K562 (cell line): Measurements from ENCODE around the gene TFAP2E. TPM values are rescaled to one million over a fixed set of nuclear protein-coding genes. Genes with fewer than 3 reads are reported as not detected.
A peak's percentile ranks its signal among the peaks of the same experiment; 100 is the strongest.

Experiments
- CHAMP1 ChIP-seq: fragments of 450-650 bp; IDR thresholded peaks from 2 replicates; pipeline ENCODE4 v1.6.1; 2016; ENCODE audit warnings: mild to moderate bottlenecking
- DIDO1 ChIP-seq: fragments of 450-650 bp; IDR thresholded peaks from 2 replicates; pipeline ENCODE4 v1.6.1; 2016; ENCODE audit warnings: low read depth, missing biosample characterization, missing genetic modification characterization
- HES1 ChIP-seq: fragments of 450-650 bp; IDR thresholded peaks from 2 replicates; pipeline ENCODE4 v1.6.1; 2016; ENCODE audit warnings: low read depth, mild to moderate bottlenecking, moderate library complexity
- MGA ChIP-seq: fragments of 450-650 bp; IDR thresholded peaks from 2 replicates; pipeline ENCODE4 v1.6.1; 2016; ENCODE audit warnings: mild to moderate bottlenecking, moderate library complexity
- MTA3 ChIP-seq: fragments of 450-650 bp; formaldehyde crosslinking; IDR thresholded peaks from 2 replicates; pipeline ENCODE4 v1.6.1; 2017; ENCODE audit warnings: mild to moderate bottlenecking, borderline replicate concordance
- PHB ChIP-seq: fragments of 250-450 bp; sonication (Bioruptor Pico); IDR thresholded peaks from 2 replicates; pipeline ENCODE4 v1.5.0; 2021
- PTRF ChIP-seq: fragments of 450-650 bp; IDR thresholded peaks from 2 replicates; pipeline ENCODE4 v1.6.1; 2016; ENCODE audit warnings: mild to moderate bottlenecking, missing genetic modification characterization, missing compliant biosample characterization
- RBM34 ChIP-seq: fragments of 200-400 bp; formaldehyde crosslinking; IDR thresholded peaks from 2 replicates; pipeline ENCODE4 v1.6.1; 2018; ENCODE audit warnings: low read length, borderline replicate concordance; ENCODE audit not compliant: insufficient read depth
- SIN3A ChIP-seq, 2 experiments: fragments of 150-350 bp in 1 of 2; IDR thresholded peaks; 2 replicates each; pipeline ENCODE4 v1.6.1; 2011 to 2016; ENCODE audit warnings: borderline replicate concordance in 2 of 2, low read depth in 2 of 2, low read length in 2 of 2, mild to moderate bottlenecking in 2 of 2, moderate library complexity in 2 of 2; ENCODE audit not compliant: control insufficient read depth in 1 of 2
- ZC3H4 ChIP-seq: sonication (generic); formaldehyde crosslinking; IDR thresholded peaks from 2 replicates; pipeline ENCODE4 v1.9.0; 2021; ENCODE audit warnings: missing genetic modification reagents, borderline replicate concordance
- ZNF785 ChIP-seq: fragments of 250-450 bp; sonication (Bioruptor Pico); IDR thresholded peaks from 2 replicates; pipeline ENCODE4 v1.4.0; 2020; ENCODE audit warnings: mild to moderate bottlenecking
- polyA plus RNA-seq, 8 experiments: library from polyadenylated mRNA; depleted of rRNA in 4 of 8; stranded (reverse) in 5 of 8; unstranded in 3 of 8; fragments of >200 nt; fragmentation: Nextera tagmentation in 2 of 8; fragmentation: Illumina TruSeq in 1 of 8; extraction: Ambion mirVana in 2 of 8; extraction: Trizol in 1 of 8; gene quantifications; 2 replicates each; pipeline versions ENCODE4 v1.2.1 to v1.2.3, GENCODE V29; 2011 to 2014; ENCODE audit warnings: inconsistent platforms in 1 of 8, missing spikeins in 1 of 8
- total RNA-seq, 7 experiments: library from RNA; depleted of rRNA in 6 of 7; stranded (reverse); fragments of >200 nt in 6 of 7; fragmentation: Illumina TruSeq in 2 of 7; extraction: Trizol in 2 of 7; gene quantifications; 2 replicates each; pipeline versions ENCODE4 v1.2.1 to v1.2.3, GENCODE V29; 2011 to 2021; ENCODE audit warnings: low replicate concordance in 1 of 7

The TFAP2E gene
- total and polyA plus RNA-seq, 9 of the 15 experiments (the other 6 are each of a cell fraction or from before 2014, with no cell fraction given), result 0.03 to 0.11 (median 0.07) TPM; not detected in 4

- no peak for TF ChIP-seq CHAMP1
- TF ChIP-seq ZNF785 (CRISPR knock-in tag), result no peak
- TF ChIP-seq MGA, result 0 out of 2 replicates have a peak, but pooled peaks have one; percentile 16
- no peak for TF ChIP-seq RBM34
- no peak for TF ChIP-seq HES1
- no peak for TF ChIP-seq MTA3
- peak in 1 of 2 experiments; percentile 34; a peak in 1 of 4 replicates for TF ChIP-seq SIN3A (IDR thresholded peaks at IDR 0.05; ENCODE audit: borderline replicate concordance in 2 of 2, control insufficient read depth in 1 of 2, low read depth in 2 of 2, low read length in 2 of 2)
- TF ChIP-seq DIDO1, result no peak
- no peak for TF ChIP-seq ZC3H4
- no peak for TF ChIP-seq PTRF
- TF ChIP-seq PHB, result no peak
Measured at GRCh38 chr1:35637401-35637809, 64.3 kb downstream of the TFAP2E start (continued).
